GM20431 (cell line): ENCODE results near the gene MPIG6B.

Experiments used
- in situ Hi-C: fragments of 300-500 bp; cut with MseI, MboI; formaldehyde crosslinking; loops from one replicate; pipeline ENCODE4 v1.15.0; 2020; ENCODE audit warnings: low sequenced_read_pairs; ENCODE audit not compliant: unreplicated experiment

MPIG6B gene

DNA sequence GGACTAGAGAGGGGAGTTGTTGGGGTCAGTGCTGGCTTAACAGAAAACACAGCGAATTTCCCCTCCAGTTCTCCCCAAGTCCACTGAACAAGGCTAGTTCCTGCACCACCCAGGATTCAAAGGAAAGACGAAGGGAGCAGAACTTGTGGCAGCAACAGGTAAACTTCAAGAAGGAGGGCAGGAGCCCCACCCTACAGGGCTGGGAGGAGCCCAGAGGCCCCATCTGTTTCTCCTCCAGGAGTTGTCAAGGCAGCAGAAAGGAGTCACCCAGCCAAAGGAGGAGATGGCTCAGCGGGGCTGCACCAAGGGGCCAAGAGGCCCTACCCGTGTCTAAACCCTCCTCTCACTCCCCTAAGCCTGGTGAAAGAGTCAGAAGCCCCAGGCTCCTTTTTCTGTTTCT is 41.0 kb downstream of the MPIG6B start:
- in situ Hi-C loops, result no loop called here

- in situ Hi-C loops, result no loop called here
These were observed 42.4 kb downstream of the MPIG6B start for GRCh38 chr6:31765559-31765909.

GRCh38 chr6:31765910-31766794 is 43.0 kb downstream of the MPIG6B start:
- in situ Hi-C loops, result no loop called here

- in situ Hi-C loops, result no loop called here
These were observed 44.0 kb downstream of the MPIG6B start for GRCh38 chr6:31767096-31767645.

DNA sequence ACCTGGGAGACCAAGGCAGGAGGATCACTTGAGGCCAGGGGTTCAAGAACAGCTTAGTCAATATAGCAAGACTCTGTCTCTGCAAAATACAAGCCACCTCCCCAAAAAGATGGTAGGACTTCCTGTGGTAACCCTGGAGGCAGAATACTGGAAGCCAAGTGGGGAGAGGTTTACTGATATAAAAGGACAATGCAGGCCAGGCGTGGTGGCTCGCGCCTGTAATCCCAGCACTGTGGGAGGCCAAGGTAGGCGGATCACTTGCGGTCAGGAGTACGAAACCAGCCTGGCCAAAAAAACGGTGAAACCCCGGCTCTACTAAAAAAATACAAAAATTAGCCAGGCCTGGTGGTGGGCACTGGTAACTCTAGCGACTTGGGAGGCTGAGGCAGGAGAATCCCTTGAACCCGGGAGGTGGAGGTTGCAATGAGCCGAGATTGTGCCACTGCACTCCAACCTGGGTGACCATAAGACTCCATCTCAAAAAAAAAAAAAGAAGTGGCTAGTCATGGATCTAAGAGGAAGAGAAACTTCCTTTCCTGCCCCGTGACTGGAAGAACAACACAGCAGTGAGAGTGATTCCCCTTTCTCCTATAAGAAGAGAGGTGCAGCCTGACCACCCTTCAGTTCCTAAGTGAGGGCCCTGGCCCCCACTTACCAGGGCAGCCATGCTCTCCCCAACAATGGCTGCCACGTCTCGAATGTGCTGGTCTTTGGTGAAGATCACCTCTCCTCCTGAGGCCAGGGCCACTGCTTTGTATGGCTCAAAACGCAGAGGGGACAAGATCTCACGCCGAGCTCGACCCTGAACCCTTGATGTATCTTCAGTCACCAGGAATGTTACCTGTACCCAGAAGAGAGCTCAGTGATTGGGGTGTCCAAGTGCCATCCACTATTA is 45.4 kb downstream of the MPIG6B start:
- in situ Hi-C loops, result no loop called here

- in situ Hi-C loops, result no loop called here
These were observed 46.7 kb downstream of the MPIG6B start for GRCh38 chr6:31769684-31770371.

- in situ Hi-C loops, result no loop called here
These were observed 47.7 kb downstream of the MPIG6B start for GRCh38 chr6:31770860-31771259.

- in situ Hi-C loops, result no loop called here
These were observed 48.8 kb downstream of the MPIG6B start for GRCh38 chr6:31771992-31772358.

DNA sequence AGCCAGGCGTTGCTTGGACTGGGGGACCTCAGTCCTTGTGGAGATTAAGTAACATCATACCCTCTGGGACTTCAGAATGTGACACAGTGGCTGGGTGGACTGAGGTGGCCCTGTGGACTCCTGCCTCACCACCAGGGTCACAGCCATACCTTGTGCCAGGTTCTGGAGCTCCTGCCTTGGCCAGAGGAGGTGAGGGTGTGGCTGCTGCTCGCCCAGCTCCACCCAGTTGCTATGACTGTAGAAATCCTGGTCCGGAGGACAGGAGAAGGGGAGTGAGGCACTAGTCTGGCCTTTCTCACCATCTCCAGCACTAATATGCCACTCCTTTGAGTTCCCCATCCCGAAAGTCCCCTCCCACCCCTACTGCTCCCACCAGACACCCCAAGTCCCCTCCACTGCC is 52.0 kb downstream of the MPIG6B start:
- in situ Hi-C loops, result no loop called here

- in situ Hi-C loops, result no loop called here
These were observed 52.7 kb downstream of the MPIG6B start for GRCh38 chr6:31775633-31776484.
